GM21786 (cell line): ENCODE data around the gene DPEP1.
"Not testable (repeated sequence)": the region's sequence is repeated elsewhere in the genome, so short reads cannot be mapped to it uniquely, and the experiment has no call there.

Experiments
- ATAC-seq: cut with Tn5 transposase; IDR thresholded peaks from one replicate; pipeline ENCODE4 v1.9.1; 2021; ENCODE audit not compliant: unreplicated experiment

Gene DPEP1

DNA sequence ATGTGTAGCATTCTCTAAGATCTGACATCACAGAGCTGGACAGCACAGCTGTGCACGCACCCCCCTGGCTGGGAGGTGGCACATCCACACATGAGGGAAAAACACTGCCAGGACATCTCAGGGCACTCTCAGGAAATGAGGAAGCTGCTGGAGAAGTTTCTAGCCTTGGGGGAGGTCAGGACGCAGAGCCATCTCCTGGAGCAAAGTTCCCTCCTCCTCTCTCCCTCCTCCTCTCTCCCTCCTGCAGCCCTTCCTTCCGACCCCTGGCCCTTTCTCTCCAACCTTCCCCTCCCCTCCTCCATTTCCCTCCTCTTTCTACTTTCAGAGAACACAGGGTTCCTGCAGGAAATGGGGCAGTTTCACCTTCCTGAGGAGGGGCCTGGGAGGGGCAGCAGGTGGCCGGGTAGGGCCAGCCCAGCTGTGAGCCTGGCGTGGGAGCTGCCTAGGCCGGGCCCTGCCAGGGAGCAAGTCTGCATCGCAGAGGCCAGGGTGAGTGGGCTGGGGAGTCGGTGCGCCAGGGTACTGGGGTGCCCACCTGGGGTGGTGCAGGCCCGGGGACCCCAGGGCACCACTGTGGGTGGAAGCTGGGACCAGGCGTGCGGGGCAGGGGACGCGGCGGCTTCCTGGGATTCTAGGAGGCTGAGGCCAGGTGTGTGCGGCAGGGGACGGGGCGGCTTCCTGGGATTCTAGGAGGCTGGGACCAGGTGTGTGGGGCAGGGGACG is at the start of gene DPEP1:
Gene DPEP1, plus strand, starts transcription at position 412 of the 723 bp plus-strand sequence. CDS start 16,769 bp downstream, outside the sequence.
- ATAC-seq: no peak

GRCh38 chr16:89564476-89565255 is 48.8 kb upstream of the DPEP1 start:
- no peak for ATAC-seq

- no peak for ATAC-seq
These were observed 48.3 kb upstream of the DPEP1 start for GRCh38 chr16:89565256-89565505.

DNA sequence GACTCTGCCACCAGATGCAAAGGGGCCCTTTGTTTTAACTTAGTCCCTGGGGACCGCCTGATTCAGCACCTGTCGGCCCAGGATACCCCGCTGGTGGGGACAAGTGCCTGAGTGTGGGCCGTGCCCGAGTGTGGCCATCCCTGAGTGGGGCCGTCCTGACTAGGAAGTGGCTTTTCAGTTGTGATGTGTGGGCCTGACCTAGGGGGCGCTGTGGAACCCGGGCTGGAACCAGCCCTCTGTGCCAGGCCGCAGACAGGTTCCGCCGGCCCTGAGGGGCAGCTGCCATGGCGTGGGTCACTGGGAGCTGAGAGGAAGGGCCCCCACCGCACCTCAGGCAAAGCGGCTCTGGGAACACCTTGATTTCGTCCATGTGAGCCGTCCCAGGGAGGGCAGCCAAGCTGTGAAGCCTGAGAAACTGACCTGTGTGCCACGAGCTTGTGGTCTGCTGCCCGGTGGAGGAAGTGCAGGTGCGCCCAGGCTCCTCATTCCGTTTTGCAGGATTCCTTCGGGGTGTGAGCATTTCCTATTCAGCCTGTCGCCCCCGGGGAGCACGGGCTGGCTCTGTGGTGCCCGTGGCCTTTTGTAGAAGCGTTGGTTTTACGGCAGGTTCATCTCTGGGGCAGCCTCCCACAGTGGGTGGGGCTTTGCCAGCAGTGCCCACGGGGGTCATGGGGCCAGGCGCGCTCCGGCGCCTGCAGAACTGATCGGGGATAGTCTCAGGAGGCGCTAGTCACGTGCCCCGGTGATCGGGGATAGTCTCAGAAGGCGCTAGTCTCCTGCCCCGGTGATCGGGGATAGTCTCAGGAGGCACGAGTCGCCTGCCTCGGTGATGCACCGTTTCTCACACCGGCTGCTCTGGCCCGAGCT is 47.7 kb upstream of the DPEP1 start:
- no peak for ATAC-seq

DNA sequence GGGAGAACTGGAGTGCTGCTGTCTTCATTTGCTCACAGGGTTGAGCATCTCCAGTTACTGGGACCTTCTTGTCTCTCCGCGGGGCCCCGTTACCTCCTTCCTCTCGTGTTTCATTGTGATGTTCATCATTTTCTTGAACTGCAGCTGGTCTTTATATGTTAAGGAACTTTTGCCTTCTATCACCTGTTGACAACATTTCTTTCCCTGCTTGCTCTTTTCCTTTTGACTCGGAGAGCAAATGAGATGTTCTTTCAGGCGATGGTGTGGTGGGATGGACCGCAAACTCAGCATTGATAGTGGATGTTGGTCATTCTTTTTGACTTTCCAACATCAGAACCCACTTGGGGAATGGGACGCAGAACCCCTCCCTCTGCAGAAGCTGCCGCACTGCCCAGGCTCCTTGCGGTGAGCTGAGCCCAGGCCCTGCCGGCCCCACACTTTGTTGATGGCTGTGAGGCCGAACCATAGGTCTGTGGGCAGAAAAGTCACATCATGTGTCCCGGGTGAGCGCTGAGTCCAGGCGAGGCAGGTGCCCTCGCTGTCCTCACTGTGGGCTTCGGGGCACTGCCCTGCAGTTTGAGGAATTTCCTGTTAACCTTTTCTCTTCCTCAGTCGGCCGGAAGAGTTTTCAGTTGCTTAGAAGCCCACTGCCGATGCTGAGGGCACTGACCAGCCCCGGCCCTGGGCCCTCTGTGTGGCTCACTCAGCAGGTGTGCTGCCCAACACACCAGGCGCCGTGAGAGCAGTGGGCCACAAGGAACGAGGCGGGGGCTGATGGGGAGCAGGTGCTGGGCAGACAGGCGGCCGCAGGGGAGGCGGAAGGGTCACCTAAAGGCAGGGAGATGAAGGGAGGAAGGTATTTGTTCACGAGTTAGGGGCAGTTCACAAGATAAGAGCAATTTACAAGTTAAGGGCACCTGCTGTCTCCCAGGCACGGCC is 45.5 kb upstream of the DPEP1 start:
- ATAC-seq: no peak

DNA sequence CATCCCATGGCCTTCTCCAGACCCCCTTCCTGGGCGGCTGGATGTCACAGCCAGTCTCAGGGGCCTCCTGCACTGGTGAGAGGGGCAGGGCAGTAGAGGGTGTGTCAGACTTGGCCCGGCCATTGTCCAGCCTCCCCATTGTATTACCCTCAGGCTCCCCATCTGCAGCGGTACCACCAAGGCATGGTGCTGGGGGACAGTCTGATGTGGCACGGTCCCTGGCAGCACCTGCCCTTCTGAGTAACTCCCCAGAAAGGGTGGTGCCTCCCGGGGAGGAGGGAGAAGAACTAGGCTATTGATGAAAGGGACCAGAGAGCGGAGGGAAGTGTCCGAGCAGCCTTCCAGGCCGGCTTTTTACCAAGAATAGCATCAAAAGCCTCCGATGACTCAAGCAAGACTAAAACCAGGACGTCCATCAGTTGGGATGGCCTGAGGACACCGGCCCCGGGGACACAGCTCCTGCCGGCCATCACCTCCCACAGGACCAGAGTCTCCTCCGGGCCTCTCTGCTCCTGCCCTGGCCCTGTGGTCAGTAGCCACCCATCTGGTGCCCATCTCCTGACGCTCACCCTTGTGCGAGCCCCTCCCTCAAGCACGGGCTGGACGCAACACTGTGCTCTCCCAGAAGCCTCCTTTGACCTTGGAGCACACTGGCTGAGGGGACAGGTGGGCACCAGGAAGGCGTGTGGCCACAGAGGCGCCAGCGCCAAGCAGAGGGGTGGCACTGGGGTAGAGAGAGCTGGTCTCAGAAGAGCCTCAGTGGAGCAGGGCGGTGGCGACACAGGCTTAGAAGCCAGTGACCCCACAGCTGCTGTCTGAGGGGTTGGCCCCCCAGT is 43.7 kb upstream of the DPEP1 start:
- ATAC-seq: no peak

DNA sequence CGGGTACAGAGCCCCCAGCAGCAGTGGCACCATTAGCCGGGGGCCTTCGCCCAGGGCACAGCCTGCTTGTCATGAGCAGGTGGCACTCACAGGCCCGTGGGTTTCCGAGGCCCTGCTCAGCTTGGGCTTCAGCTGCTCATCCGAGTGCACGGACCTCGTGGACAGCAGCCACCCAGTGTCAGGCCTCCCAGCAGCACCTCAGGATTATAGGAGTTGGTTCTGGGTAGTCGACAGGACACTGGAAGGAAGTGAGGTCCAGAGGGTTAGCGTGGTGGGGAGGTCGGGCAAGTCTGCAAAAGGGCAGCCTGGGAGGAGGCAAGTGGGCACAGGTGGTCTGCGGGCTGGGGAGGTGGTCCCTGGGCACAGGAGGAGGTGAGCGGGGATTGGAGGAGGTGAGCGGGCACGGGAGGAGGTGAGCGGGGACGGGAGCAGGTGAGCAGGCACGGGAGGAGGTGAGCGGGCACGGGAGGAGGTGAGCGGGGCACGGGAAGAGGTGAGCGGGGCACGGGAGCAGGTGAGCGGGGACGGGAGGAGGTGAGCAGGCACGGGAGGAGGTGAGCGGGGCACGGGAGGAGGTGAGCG is 43.0 kb upstream of the DPEP1 start:
- ATAC-seq: no peak

DNA sequence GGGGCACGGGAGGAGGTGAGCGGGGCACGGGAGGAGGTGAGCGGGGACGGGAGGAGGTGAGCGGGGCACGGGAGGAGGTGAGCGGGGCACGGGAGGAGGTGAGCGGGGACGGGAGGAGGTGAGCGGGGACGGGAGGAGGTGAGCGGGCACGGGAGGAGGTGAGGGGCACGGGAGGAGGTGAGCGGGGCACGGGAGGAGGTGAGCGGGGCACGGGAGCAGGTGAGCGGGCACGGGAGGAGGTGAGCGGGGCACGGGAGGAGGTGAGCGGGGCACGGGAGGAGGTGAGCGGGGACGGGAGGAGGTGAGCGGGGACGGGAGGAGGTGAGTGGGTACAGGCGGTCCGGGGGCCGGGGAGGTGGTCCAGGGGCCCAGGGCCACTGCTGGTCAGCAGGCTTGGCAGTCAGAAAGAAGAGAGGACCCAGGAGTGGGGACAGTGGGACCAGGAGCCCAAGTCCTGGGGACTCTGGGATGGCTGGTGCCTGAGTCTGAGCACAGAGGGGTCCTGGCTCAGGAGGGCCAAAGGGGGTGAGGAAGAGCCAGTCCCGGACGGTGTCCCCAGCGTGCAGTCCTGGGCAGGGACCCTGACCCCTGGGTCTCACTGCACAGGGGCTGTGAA is 42.4 kb upstream of the DPEP1 start:
- ATAC-seq: not testable (repeated sequence)

GRCh38 chr16:89571636-89572035 is 41.8 kb upstream of the DPEP1 start:
- ATAC-seq: no peak

DNA sequence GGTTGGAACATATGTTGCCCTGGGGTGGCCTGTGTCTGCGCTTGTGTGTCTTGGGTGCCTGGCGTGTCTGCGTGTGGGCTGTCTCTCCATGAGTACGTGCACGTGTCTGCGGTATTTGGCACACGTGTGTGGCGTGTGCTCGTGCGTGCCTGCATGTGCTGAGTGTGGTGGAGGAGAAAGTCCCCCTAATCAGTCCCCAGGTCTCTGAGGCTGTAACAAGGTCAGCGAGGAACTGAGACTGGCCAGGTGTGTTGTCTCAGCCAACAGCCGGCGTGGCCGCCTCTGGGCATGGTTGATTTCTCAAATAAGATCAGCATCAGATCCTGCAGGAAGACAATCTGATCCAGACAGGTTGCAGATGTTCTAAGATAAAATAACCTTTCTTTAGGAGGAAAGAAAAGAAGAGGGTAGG is 41.4 kb upstream of the DPEP1 start:
- ATAC-seq: no peak

DNA sequence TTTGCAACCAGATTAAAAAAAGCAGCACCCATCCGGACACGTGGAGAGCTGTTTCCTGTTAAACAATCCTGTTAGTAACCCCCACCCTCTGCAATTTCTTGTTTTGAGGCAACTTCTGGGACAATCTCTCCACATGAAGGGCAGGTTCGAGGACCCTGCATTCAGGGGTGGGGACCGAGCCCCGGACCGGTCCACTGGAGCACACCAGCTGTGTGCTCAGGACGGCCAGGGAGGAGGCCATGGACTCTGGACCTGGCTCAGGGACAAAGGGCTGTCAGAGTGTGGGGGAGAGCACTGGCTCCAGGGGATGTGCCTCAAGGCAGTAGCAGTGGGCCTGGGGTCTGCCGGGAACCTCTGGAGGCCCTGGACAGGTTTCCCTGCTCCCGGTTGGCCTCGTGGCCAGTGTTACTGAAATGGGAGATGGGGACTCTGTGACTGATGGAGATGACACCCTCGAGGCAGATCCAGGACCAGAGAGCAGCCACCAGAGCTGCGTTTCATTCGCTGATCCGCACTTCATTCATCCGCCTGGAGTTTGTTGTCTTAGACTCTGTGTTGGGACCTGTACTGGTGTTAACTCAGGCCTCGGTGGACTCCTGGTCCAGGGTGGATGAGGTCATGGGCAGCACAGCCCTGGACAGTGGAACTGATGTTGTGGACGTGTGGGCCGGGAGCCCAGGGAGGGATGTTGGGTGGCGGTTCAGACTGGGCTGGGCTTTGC is 40.8 kb upstream of the DPEP1 start:
- no peak for ATAC-seq

GRCh38 chr16:89573826-89574680 is 39.4 kb upstream of the DPEP1 start:
- no peak for ATAC-seq

DNA sequence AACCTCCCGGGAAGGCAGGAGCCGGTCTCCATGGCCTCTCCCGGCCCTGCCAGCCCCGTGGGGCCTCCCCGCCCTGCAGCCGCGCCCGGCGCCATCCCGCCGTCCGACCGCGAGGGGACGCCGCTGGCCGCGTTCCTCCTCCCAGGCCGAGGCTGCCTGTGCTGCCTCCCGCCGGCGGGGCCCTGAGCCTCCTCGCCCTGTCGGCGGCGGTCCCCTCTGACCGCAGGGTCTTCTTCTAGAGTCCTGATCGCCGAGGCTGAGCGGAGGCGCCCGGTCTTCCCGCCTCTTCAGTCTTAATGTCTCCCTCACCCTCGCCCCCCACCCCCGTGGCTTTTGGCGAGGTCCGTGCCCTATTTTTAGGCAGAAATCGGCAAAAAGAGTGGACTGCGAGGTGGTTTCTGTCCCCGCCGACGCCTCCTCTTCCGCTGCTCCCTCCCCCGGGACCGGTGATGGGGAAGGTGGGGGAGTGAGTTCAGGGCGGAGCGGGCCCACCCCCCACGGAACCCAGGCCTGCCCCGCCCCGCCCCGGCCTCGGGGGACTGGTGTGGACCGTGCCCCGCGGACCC is 38.7 kb upstream of the DPEP1 start:
- no peak for ATAC-seq

- ATAC-seq: no peak
These were observed 37.9 kb upstream of the DPEP1 start, which contains the start of gene CPNE7 for GRCh38 chr16:89575247-89576152. TSS of gene CPNE7 (plus strand) at chr16:89575758. CDS start at chr16:89575898, 140 bp downstream.

- no peak for ATAC-seq
These were observed 37.0 kb upstream of the DPEP1 start for GRCh38 chr16:89576153-89577054.
